ENCODE data around the gene NLGN1. TPM values are rescaled to one million over a fixed set of nuclear protein-coding genes. Genes with fewer than 3 reads are reported as not detected.
"Not testable (repeated sequence)": the region's sequence is repeated elsewhere in the genome, so short reads cannot be mapped to it uniquely, and the experiment has no call there.

NLGN1 gene
- total RNA-seq, 1 donor from 2014 or later: 4.5 TPM

DNA sequence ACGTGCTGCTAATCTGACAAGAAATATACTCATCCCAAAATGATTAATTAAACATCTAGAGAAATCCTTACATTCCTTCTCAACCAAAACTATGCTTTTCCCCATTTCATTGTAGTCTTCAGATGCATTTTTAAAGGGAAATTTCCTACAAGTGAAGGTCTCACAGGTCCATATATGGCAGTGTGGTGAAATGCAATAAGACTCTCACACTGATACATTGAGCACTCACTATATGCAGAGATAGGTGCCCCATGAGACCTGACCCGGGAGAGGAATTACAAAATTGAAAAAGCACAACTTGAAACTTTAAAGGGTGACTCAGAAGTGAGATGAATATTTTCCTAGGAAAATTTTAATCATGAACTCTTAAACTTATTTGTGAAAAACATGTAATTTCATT is 832.4 kb downstream of the NLGN1 start:
- DNase-seq (ENCODE audit: low read depth): no peak
- H3K36me3 ChIP-seq (ENCODE audit: control insufficient read depth, insufficient read depth, low read length): no peaks in the 10 kb centered on the region
- TF ChIP-seq, protein P1, sequence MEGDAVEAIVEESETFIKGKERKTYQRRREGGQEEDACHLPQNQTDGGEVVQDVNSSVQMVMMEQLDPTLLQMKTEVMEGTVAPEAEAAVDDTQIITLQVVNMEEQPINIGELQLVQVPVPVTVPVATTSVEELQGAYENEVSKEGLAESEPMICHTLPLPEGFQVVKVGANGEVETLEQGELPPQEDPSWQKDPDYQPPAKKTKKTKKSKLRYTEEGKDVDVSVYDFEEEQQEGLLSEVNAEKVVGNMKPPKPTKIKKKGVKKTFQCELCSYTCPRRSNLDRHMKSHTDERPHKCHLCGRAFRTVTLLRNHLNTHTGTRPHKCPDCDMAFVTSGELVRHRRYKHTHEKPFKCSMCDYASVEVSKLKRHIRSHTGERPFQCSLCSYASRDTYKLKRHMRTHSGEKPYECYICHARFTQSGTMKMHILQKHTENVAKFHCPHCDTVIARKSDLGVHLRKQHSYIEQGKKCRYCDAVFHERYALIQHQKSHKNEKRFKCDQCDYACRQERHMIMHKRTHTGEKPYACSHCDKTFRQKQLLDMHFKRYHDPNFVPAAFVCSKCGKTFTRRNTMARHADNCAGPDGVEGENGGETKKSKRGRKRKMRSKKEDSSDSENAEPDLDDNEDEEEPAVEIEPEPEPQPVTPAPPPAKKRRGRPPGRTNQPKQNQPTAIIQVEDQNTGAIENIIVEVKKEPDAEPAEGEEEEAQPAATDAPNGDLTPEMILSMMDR (IDR thresholded peaks at IDR 0.05; ENCODE audit: insufficient read depth, low read length, poor library complexity, severe bottlenecking): no peak

DNA sequence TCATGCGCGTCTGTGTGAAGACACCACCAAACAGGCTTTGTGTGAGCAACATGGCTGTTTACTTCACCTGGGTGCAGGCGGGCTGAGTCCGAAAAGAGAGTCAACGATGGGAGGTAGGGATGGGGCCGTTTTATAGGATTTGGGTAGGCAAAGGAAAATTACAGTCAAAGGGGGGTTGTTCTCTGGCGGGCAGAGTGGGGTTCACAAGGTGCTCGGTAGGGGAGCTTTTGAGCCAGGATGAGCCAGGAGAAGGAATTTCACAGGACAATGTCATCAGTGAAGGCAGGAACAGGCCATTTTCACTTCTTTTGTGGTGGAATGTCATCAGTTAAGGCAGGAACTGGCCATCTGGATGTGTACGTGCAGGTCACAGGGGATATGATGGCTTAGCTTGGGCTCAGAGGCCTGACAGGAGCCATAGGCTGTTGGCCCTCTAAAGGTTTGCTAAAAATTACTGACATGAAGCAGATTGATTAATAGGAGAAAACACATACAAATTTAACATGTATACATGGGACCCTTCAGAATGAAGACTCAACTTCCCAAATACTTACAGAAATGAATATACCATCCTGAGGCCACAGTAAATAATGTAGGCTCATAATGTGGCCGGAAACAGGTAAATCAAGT is 834.6 kb downstream of the NLGN1 start:
- not testable (repeated sequence) for DNase-seq (ENCODE audit: low read depth); H3K27me3 ChIP-seq (ENCODE audit: control insufficient read depth, insufficient read depth, low read length); H3K36me3 ChIP-seq (ENCODE audit: control insufficient read depth, insufficient read depth, low read length)

More for the DNA sequence above, 832.4 kb downstream of the NLGN1 start:
- Histone ChIP-seq H3K4me3 (ENCODE audit: low read depth, low read length) (no peak overlapping the region), H3K27me3 (ENCODE audit: control insufficient read depth, insufficient read depth, low read length) (no peaks in the 10 kb centered on the region)

DNA sequence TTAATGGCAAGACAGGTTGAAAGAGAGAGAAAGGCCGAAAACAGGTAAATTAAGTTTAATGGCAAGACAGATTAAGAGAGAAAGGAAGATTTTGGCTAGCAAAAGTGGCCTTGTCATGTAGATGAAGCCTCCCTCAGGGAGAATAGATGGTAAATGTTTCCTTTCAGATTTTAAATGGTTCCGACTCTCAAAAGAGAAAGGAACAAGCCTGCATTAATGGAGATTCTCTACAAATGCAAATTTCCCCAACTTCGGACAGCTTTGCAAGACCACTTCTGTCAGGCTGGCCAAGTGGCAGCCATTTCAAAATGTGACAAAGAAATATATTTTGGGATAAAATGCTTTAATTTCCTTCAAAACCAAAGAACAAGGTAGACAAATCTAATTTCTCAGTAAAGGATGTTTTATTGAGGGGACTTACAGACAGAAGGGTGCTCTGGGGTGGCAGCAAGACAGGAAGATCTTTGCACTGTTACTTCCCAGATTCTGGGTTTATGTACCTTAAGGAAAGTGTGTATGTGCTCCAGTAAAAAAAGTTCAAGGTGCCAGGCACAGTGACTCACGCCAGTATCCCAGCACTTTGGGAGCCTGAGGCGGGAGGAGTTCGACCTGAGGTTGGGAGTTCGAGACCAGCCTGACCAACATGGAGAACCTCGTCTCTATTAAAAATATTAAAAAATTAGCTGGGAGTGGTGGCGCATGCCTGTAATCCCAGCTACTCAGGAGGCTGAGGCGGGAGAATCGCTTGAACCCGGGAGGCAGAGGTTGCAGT is 835.3 kb downstream of the NLGN1 start:
- no peak for DNase-seq (ENCODE audit: low read depth)
- TF ChIP-seq, protein P1 (IDR thresholded peaks at IDR 0.05; ENCODE audit: insufficient read depth, low read length, poor library complexity, severe bottlenecking): no peak
- no peaks in the 10 kb centered on the region for H3K36me3 ChIP-seq (ENCODE audit: control insufficient read depth, insufficient read depth, low read length)
- no peaks in the 10 kb centered on the region for H3K27me3 ChIP-seq (ENCODE audit: control insufficient read depth, insufficient read depth, low read length)
- H3K4me3 ChIP-seq (ENCODE audit: low read depth, low read length): no peak overlapping the region

More for the DNA sequence above, 834.6 kb downstream of the NLGN1 start:
- H3K4me3 ChIP-seq (ENCODE audit: low read depth, low read length): not testable (repeated sequence)

DNA sequence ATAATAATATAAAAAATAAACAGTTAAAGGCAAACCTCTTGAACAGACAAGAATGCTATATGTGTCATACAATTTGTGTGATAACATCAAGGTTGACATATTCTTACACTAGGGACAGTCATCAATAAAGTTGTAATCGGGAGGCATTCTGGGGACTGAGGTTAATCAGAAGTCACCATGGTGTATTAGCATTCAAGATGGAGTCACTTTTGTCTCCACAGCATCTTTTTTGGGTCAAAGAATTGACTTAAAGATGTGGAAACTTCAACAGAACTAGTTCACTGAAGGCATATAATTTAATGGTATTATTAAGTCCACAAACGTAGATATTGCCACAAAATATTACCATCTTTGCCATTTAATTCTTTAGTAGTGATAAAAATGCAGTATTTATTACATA is 836.0 kb downstream of the NLGN1 start:
- DNase-seq (ENCODE audit: low read depth): no peak
- Histone ChIP-seq H3K27me3 (ENCODE audit: control insufficient read depth, insufficient read depth, low read length) (no peaks in the 10 kb centered on the region), H3K36me3 (ENCODE audit: control insufficient read depth, insufficient read depth, low read length) (no peaks in the 10 kb centered on the region), H3K4me3 (ENCODE audit: low read depth, low read length) (no peak overlapping the region)
- TF ChIP-seq, protein P1 (IDR thresholded peaks at IDR 0.05; ENCODE audit: insufficient read depth, low read length, poor library complexity, severe bottlenecking): no peak

DNA sequence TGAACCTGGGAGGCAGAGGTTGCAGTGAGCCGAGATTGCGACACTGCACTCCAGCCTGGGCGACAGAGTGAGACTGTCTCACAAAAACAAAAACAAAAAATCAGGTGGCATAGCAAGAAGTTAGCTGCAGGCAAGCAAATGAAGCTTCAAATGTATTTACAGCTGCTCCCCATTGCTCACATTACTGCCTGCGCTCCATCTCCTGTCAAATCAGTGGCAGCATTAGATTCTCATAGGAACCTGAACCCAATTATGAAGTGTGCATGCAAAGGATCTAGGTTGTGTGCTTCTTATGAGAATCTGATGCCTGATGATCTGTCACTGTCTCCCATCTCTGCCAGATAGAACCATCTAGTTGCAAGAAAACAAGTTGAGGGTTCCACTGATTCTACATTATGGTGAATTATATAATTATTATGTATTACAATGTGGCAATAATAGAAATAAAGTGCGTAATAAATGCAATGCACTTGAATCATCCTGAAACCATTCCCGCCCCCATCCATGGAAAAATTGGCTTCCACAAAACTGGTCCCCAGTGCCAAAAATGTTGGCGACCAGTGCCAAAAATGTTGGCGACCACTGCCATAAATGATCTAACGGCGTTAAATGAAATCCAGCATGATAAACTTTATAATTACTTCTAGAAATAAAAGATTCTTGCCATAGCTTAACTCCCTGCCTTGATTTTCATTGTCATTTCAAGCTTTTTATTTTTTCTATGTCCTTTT is 844.9 kb downstream of the NLGN1 start:
- DNase-seq (ENCODE audit: low read depth): no peak

More for the DNA sequence above, 844.9 kb downstream of the NLGN1 start:
- TF ChIP-seq, protein P1 (IDR thresholded peaks at IDR 0.05; ENCODE audit: insufficient read depth, low read length, poor library complexity, severe bottlenecking): no peak
- no peaks in the 10 kb centered on the region for H3K27me3 ChIP-seq (ENCODE audit: control insufficient read depth, insufficient read depth, low read length)
- no peaks in the 10 kb centered on the region for H3K36me3 ChIP-seq (ENCODE audit: control insufficient read depth, insufficient read depth, low read length)
- H3K4me3 ChIP-seq (ENCODE audit: low read depth, low read length): no peak overlapping the region
